Mucosa of descending colon (tissue), 3 donors: ENCODE data around the gene DDC. TPM values are rescaled to one million over a fixed set of nuclear protein-coding genes. Genes with fewer than 3 reads are reported as not detected.

ENCODE experiments used
- ATAC-seq: fragments of 200-7000 bp; cut with Tn5 transposase; one replicate; pipeline ENCODE4 v1.9.1; 2020; ENCODE audit warnings: mild to moderate bottlenecking, moderate library complexity
- DNase-seq, 3 donors: peaks; one replicate each; pipeline ENCODE4 v3.0.0-alpha.2; 2020
- H3K36me3 ChIP-seq: fragments of 200-600 bp; one replicate; pipeline ENCODE4 v1.8.0; 2021; ENCODE audit warnings: low read depth, mild to moderate bottlenecking
- H3K4me1 ChIP-seq: fragments of 200-600 bp; one replicate; pipeline ENCODE4 v1.8.0; 2021; ENCODE audit warnings: low read depth, mild to moderate bottlenecking
- H3K4me3 ChIP-seq: fragments of 200-600 bp; one replicate; pipeline ENCODE4 v1.8.0; 2021; ENCODE audit warnings: mild to moderate bottlenecking
- H3K9me3 ChIP-seq: fragments of 200-600 bp; one replicate; pipeline ENCODE4 v1.8.0; 2021; ENCODE audit warnings: mild to moderate bottlenecking
- CTCF ChIP-seq: fragments of 200-600 bp; IDR thresholded peaks from one replicate; pipeline ENCODE4 v1.8.0; 2022; ENCODE audit warnings: antibody characterized with exemption, mild to moderate bottlenecking
- intact Hi-C, 2 donors: fragments of 100-400 bp; cut with DNase I in 1 of 2; cut with micrococcal nuclease in 1 of 2; formaldehyde crosslinking; loops; one replicate each; pipeline versions ENCODE4 v1.11.0 to v1.11.1; 2022; cut with DNase I, micrococcal nuclease
- total RNA-seq, 3 donors: library from RNA; stranded (reverse); fragmentation: NEBNext Ultra II Directional in 2 of 3; extraction: Animal tissue kit (Norgen Biotek cat#: 25700) in 2 of 3; gene quantifications; one replicate each; pipeline versions ENCODE4 v1.2.1 to v1.2.4, GENCODE V29; 2021 to 2023
- donor health status: DM: no; HTN: no; CAD: no; lungs with moderate emphysema.
- donor health status: DM: no; HTN: no; CAD: no.
- donor health status: DM: no; HTN: yes; CAD: no.

Gene DDC
- total RNA-seq, 3 donors from 2014 or later: 29.6 to 94.5 (median 74.4) TPM

GRCh38 chr7:50492770-50493519 is 72.3 kb downstream of the DDC start:
- H3K9me3 ChIP-seq: no peaks in the 10 kb centered on the region
- H3K36me3 ChIP-seq: no peaks in the 10 kb centered on the region
- no peak for TF ChIP-seq CTCF
- intact Hi-C loops: no loop called here
- H3K4me3 ChIP-seq: no peak overlapping the region
- ATAC-seq: no peak
- peaks cover 15% of the 10 kb centered on the region for H3K4me1 ChIP-seq
- no peak for DNase-seq

GRCh38 chr7:50491943-50492342 is 73.3 kb downstream of the DDC start:
- TF ChIP-seq CTCF: no peak
- intact Hi-C loops: no loop called here
- Histone ChIP-seq H3K36me3 (no peaks in the 10 kb centered on the region), H3K4me3 (no peak overlapping the region), H3K9me3 (no peaks in the 10 kb centered on the region), H3K4me1 (peaks cover 8% of the 10 kb centered on the region)
- DNase-seq (no peak), ATAC-seq (no peak)

- intact Hi-C loops: no loop called here
- H3K4me3 ChIP-seq: no peak overlapping the region
- H3K9me3 ChIP-seq: no peaks in the 10 kb centered on the region
- peaks cover 1% of the 10 kb centered on the region for H3K4me1 ChIP-seq
- TF ChIP-seq CTCF: no peak
- no peaks in the 10 kb centered on the region for H3K36me3 ChIP-seq
- ATAC-seq: no peak
- no peak for DNase-seq
These were observed 74.0 kb downstream of the DDC start for GRCh38 chr7:50491209-50491608.

- no peak overlapping the region for H3K4me3 ChIP-seq
- intact Hi-C loops: no loop called here
- TF ChIP-seq CTCF: no peak
- H3K4me1 ChIP-seq: no peaks in the 10 kb centered on the region
- H3K9me3 ChIP-seq: no peaks in the 10 kb centered on the region
- no peak for ATAC-seq
- DNase-seq: no peak
- H3K36me3 ChIP-seq: no peaks in the 10 kb centered on the region
These were observed 76.8 kb downstream of the DDC start for GRCh38 chr7:50488379-50488778.

- no peak for ATAC-seq
- no peak for DNase-seq
- Histone ChIP-seq H3K4me1 (no peaks in the 10 kb centered on the region), H3K4me3 (no peak overlapping the region), H3K9me3 (no peaks in the 10 kb centered on the region), H3K36me3 (no peaks in the 10 kb centered on the region)
- intact Hi-C loops: no loop called here
- TF ChIP-seq CTCF: no peak
These were observed 78.7 kb downstream of the DDC start for GRCh38 chr7:50486512-50486911.
